Heart left ventricle (tissue), 13 donors: ENCODE results near the gene DHCR7.

Experiments used
- POLR2A ChIP-seq, 2 donors: fragments of 450-650 bp; IDR thresholded peaks; one replicate each; pipeline ENCODE4 v1.6.1; 2017; ENCODE audit warnings: antibody characterized with exemption in 2 of 2, mild to moderate bottlenecking in 2 of 2, moderate library complexity in 2 of 2
- TF ChIP-seq, protein P1 (sequence below), 12 donors: fragments of 200-600 bp; sonication (generic) in 4 of 12; IDR thresholded peaks; one replicate each; pipeline versions ENCODE4 v1.5.0 to v1.8.0; 2018 to 2022; ENCODE audit warnings: antibody characterized with exemption in 12 of 12, mild to moderate bottlenecking in 5 of 12
- donor health status: ischemic (EF 13 %, LVEDD 7.1; RV severe dilation, severe dysfunction).
- donor health status: DM: no; HTN: yes; CAD: no.
- donor health status: DM: no; HTN: no; CAD: no.
- donor health status: ischemic (EF 25% LVEDD 6.9; RV normal size, moderate dysfunction).
- donor health status: ischemic (EF 25% LVEDD 5.7; RV mildly dilated, moderate dysfunction).
- donor health status: ischemic (EF 35%, LVEDD 5.7; RV mildly dilated, moderate dysfunction).
- donor health status: nonischemic (EF 11% LVEDD 7.7; RV severe dilation, severe dysfunction).
- donor health status: DM: yes; HTN: yes; CAD: no.
- donor health status: PGD.
- donor health status: ischemic (EF 29% LVEDD 5.4; RV normal size, mild dysfunction).
- donor health status: nonischemic (EF 23%, LVEDD 6.1; RV moderate dilation, normal function).

DNA sequence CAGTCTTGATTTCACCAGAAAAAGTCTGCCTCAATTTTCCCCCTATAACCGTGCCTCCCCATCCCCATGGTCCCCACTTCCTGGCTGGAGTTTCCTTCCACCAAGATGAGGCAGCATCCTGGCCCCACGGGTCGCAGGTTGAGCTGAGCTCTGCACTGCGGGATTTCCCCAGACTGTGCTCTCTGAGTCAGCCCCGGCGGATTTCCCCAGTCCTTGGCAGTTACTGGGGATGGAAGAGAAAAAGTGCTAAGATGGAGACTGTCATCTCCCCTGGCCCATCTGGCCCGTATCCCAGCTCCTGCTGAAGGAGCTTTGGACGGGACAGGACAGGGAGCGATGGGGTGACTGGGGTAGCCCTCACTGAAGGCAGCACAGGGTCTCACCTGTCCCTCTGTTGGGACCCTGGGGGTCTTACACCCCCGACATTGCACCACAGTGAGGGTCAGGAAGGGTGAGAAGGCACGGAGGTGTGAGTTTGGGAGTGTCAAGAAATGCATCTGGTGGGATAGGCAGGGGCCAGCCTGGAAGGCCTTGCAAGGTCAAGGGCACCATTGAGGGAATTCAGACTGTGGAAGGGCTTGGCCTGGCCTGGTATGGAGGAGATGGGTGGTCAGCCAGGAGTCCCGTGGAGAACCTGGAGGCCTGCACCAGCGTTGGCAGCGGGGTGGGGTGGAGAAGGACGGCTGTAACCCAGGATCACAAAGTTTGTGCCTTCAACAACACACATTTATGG lies 41.3 kb upstream of the DHCR7 start:
- TF ChIP-seq, protein P1, sequence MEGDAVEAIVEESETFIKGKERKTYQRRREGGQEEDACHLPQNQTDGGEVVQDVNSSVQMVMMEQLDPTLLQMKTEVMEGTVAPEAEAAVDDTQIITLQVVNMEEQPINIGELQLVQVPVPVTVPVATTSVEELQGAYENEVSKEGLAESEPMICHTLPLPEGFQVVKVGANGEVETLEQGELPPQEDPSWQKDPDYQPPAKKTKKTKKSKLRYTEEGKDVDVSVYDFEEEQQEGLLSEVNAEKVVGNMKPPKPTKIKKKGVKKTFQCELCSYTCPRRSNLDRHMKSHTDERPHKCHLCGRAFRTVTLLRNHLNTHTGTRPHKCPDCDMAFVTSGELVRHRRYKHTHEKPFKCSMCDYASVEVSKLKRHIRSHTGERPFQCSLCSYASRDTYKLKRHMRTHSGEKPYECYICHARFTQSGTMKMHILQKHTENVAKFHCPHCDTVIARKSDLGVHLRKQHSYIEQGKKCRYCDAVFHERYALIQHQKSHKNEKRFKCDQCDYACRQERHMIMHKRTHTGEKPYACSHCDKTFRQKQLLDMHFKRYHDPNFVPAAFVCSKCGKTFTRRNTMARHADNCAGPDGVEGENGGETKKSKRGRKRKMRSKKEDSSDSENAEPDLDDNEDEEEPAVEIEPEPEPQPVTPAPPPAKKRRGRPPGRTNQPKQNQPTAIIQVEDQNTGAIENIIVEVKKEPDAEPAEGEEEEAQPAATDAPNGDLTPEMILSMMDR (IDR thresholded peaks at IDR 0.05), result no peak
- no peak for TF ChIP-seq POLR2A (IDR thresholded peaks at IDR 0.05)
